GM10266 (cell line): ENCODE measurements around the gene SOWAHA.

Experiments
- DNase-seq: peaks from one replicate; pipeline ENCODE4 v3.0.0; 2012; ENCODE audit errors: extremely low spot score
- TF ChIP-seq, protein P1 (sequence below): IDR thresholded peaks from 2 replicates; pipeline ENCODE4 v1.5.1; 2012; ENCODE audit warnings: mild to moderate bottlenecking, low read depth; ENCODE audit not compliant: control insufficient read depth, insufficient read depth; ENCODE audit errors: missing control alignments

Gene SOWAHA

DNA sequence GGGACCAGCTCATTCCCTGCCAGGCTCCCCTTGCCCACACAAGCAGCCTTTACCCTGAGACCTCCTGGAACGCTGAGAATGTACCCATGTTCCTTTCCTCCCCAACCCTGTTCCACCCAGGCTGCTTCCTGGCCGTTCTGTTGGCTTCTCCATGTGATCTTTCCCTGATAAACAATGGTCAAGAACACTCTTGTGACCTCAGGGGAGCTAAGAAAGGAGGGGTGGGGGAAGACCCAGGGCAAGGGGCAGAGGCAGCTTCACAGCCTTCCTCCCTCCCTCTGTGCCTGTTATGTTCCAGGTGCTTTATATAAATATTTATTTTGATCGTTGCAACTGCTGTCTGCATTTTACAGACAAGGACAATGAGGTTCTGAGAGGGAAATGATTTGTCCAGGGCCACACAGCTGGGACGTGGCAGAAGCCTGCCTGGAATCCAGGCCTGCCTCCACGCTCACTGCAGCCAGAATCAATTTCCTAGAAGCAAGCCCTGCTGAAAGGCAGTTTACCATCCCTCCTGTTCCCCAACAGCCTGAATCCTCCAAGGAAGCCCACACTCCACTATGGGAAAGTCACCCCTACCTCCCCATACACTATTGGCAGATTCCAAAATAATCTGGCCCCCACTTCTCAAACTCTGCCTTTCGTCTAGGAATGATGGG lies 13.5 kb downstream of the SOWAHA start:
- no peak for DNase-seq
- TF ChIP-seq, protein P1, sequence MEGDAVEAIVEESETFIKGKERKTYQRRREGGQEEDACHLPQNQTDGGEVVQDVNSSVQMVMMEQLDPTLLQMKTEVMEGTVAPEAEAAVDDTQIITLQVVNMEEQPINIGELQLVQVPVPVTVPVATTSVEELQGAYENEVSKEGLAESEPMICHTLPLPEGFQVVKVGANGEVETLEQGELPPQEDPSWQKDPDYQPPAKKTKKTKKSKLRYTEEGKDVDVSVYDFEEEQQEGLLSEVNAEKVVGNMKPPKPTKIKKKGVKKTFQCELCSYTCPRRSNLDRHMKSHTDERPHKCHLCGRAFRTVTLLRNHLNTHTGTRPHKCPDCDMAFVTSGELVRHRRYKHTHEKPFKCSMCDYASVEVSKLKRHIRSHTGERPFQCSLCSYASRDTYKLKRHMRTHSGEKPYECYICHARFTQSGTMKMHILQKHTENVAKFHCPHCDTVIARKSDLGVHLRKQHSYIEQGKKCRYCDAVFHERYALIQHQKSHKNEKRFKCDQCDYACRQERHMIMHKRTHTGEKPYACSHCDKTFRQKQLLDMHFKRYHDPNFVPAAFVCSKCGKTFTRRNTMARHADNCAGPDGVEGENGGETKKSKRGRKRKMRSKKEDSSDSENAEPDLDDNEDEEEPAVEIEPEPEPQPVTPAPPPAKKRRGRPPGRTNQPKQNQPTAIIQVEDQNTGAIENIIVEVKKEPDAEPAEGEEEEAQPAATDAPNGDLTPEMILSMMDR = no peak

DNA sequence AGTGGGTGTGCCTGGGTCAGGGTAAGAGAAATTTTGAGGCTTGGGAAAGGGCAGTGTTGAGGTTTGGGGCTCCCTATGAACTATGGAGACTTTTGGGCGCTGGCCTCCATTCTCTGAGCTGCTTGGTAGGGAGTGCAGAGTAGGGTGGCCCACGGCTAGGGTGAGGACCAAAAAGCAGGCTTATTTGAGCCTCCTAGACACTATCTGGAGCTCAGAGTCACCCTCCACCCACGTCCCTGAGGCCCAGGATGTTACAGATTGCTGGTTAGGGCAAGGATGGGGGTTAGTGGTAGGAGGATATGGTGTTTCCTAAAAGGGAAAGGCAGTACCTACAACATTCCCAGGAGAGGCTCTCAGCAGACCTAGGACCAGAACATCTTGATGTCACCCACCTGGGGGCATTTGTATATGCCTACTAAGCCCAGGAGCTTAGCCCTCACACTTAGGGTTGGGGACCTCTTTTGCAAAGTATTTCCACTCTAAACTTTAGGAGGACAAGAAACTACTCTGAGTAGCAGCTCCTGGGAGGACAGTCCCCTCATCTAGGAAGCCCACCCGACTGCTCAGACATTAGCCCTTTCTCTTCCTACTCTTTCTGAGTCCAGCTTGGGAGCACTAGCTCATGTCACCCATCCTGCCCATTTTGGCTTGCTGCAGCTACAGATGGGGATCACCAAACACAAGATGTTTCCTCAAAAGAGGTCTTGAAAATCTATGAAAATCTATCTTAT lies 15.0 kb downstream of the SOWAHA start:
- no peak for DNase-seq

DNA sequence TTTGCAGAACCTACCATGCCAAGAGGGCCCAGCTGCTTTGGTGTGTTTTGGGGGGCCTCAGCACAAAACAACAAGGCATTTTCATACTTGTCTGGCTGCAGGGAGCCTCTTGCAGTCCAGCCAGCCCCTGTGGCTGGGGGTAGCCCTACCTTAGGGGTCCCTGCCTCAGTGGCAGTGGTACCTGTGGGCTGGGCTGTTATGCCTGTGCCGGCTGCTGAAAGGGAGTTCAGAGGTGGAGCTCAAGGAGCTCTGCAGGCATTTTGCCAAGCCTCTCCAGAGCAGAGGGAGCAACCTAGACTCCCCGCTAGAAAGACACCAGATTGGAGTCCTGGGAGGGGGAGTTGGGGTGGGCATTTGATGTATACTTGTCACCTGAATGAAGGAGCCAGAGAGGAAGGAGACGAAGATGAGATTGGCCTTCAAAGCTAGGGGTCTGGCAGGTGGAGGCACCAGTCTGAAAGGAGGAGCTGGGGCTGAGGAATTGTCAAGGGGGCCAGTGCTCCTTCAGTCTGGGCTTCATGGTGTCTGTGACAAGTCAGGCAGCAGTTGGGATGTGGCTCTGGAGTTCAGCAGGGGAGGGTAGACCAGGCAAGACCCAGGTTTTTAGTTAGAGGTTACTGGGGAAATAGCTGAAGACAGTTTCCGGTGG lies 15.9 kb downstream of the SOWAHA start:
- no peak for DNase-seq
- TF ChIP-seq, protein P1 = no peak

More for the DNA sequence above, 15.0 kb downstream of the SOWAHA start:
- TF ChIP-seq, protein P1 = no peak

DNA sequence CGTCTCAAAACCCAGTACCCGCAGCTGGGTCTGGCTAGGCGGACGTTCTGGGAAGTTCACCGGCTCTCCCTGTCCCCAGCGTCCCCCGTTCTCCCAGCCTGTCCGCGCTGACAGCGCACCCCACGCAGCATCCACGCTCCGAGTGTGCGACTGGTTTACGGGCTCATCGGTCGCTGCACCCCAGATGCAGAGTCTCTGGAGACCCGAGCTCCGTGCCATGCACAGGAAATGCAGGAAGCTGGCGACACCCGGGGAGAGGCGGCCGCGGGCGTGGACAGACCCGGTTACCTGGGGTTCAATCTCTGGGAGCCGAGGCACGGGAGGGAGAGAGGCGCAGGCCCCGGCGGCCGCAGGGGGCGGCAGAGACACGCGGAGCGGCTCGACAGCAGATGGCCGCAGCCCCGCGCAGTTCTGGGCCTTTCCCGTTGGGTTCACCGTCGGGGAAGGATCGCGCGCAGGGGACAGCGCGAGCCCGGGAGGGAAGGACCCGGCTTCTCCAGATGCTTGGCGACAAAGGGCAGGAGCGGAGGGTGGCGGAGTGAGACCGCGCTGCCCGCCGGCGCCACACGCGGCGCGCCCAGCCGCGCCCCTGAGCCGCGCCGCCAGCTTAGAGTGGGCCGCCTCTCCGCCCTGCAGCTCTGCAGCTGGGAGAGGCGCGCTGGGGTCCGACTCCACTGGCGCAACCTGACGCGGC lies 16.8 kb downstream of the SOWAHA start:
- peak; percentile 95 for DNase-seq
- TF ChIP-seq, protein P1 = peak; percentile 91

DNA sequence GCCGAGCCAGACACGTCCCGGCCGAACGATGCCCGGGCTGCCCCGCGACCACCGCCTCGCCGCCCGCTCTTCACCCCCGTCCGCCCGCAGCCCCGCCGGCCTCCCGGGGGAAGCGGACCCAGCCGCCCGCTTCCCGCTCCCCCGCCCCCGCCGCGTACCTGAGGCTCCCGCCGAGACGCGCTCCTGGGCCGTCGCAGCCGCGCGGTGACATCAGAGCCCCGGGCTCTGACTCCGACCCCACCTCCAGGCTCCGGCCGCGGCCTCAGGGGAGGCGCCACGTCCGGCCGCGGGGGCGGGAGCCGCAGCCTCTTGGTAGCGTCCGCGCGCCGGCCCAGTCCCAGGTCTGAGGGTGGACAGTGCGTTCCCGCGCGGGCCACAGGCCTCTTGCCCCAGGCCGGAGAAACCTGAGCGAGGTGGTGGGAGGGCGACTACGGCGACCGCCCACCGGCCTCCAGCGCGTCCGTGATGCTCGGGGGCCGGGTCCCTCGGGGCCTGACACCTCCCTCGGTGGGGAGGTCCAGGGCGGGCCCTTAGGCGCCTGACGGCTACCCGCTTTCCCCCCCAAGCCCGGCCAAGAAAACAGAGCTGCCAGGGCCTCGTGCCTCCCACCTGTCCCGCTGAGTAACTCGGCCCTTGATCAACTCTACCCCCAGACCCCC lies 17.5 kb downstream of the SOWAHA start, which contains the start of gene SHROOM1:
TSS of gene SHROOM1 (minus strand) at position 212 of the 659 bp plus-strand sequence. CDS start 4,507 bp downstream, outside the sequence.
- peak; percentile 90 for DNase-seq
- TF ChIP-seq, protein P1 = no peak

DNA sequence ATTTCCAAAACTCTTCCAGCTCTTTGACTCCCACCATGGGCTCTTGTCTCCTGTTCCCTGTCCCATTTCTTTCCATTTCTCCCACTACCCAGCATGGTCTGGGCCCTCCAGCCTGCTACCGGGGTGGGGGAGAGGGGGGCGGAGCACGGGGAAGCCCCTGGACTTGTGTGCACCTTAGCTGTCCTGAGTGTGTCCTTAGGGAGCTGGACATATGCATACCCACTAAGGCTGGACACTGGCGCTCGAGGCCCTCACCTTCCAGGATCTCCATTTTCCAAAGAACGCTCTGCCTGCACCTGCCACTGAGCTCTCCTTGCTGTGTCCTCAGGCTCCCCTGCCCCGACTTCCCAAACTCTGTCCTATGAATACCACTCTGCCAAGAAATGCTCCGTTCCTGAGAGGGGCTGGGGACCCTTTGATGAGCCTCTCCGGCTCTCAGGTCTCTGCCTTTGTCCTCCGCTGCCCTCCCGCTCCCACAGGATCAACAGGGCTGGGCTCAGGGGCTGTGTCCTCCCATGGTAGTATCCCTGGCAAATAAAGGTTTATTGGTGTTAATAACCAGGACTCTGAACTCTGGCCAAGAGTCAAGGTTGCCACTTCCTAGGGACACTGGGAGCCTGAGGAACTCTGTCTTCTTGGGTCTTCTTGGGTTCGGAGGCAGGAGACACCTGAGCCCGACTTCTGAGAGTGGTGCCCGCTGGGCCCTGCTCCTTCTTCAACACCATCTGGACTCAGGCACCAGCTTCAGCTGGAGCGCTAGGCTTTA lies 18.2 kb downstream of the SOWAHA start:
- DNase-seq = no peak
- TF ChIP-seq, protein P1 = no peak
